ENCODE results near the gene CUL3. TPM values are rescaled to one million over a fixed set of nuclear protein-coding genes. Genes with fewer than 3 reads are reported as not detected.

Gene CUL3
- total and polyA plus RNA-seq, 2 of the 8 experiments (the other 6 are each of a cell fraction or from before 2014, with no cell fraction given), result 28.5 to 113 TPM

DNA sequence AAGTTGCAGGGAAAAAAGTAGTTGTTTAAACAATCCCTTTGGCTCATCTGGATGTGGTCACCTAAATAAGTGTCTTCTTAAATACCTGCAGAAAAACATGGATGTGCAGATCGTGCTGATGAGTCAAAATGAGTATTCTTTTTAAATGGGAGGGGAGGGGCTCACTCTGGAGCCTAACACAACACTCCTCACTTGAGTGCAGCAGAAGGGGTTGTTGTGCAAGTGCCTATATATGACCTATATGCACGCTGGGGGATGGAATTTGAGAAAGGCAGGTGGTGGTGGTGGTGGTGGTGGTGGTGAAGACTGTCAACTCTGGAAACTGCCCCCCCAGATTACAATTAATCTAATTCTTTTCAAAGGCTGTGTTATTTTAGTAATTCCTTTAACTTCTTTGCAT is 105.3 kb downstream of the CUL3 start (continued):
- TF ChIP-seq, protein P1, sequence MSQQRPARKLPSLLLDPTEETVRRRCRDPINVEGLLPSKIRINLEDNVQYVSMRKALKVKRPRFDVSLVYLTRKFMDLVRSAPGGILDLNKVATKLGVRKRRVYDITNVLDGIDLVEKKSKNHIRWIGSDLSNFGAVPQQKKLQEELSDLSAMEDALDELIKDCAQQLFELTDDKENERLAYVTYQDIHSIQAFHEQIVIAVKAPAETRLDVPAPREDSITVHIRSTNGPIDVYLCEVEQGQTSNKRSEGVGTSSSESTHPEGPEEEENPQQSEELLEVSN (IDR thresholded peaks at IDR 0.05), result no peak
- TF ChIP-seq CHD2 (IDR thresholded peaks at IDR 0.05; ENCODE audit: low read length), result no peak
- no peak for TF ChIP-seq TAF1 (IDR thresholded peaks at IDR 0.05; ENCODE audit: low read depth, low read length)
- TF ChIP-seq RXRA (IDR thresholded peaks at IDR 0.05; ENCODE audit: insufficient read depth, low read depth, low read length), result no peak
- TF ChIP-seq EGR1 (IDR thresholded peaks at IDR 0.05; ENCODE audit: borderline replicate concordance, low read depth, low read length), result no peak
- TF ChIP-seq ZNF274 (IDR thresholded peaks at IDR 0.05; ENCODE audit: borderline replicate concordance, extremely low read depth, low read length), result no peak

Data from H1 (cell line).